WERI-Rb-1 (cell line): ENCODE data around the gene SMG7.

Experiments used
- DNase-seq: peaks from one replicate; pipeline ENCODE4 v3.0.0-alpha.2; 2020
- H3K27ac ChIP-seq: fragments of 250-450 bp; sonication (Bioruptor Pico); 2 replicates; pipeline ENCODE4 v1.5.1; 2020; ENCODE audit warnings: mild to moderate bottlenecking, moderate library complexity
- H3K27me3 ChIP-seq: fragments of 250-450 bp; sonication (Bioruptor Pico); 2 replicates; pipeline ENCODE4 v1.5.1; 2021; ENCODE audit warnings: mild to moderate bottlenecking, low read depth, moderate library complexity; ENCODE audit not compliant: insufficient read depth, severe bottlenecking
- H3K36me3 ChIP-seq: fragments of 250-450 bp; sonication (Bioruptor Pico); 2 replicates; pipeline ENCODE4 v1.5.1; 2020; ENCODE audit warnings: mild to moderate bottlenecking, moderate library complexity
- H3K4me3 ChIP-seq: 2 replicates; pipeline ENCODE4 v1.5.1; 2011; ENCODE audit warnings: low read depth, mild to moderate bottlenecking, control low read depth, low read length
- H3K9me3 ChIP-seq: fragments of 250-450 bp; sonication (Bioruptor Pico); 2 replicates; pipeline ENCODE4 v1.5.1; 2021; ENCODE audit warnings: mild to moderate bottlenecking, moderate library complexity; ENCODE audit not compliant: severe bottlenecking
- CTCF ChIP-seq: IDR thresholded peaks from 2 replicates; pipeline ENCODE4 v1.5.1; 2011; ENCODE audit warnings: low read depth, mild to moderate bottlenecking, control low read depth, inconsistent platforms, low read length

The SMG7 gene

GRCh38 chr1:183493540-183494245 lies 21.4 kb downstream of the SMG7 start:
- no peak overlapping the region for H3K27ac ChIP-seq
- no peaks in the 10 kb centered on the region for H3K36me3 ChIP-seq
- H3K4me3 ChIP-seq: no peak overlapping the region
- DNase-seq: no peak
- no peak for TF ChIP-seq CTCF
- H3K27me3 ChIP-seq: no peaks in the 10 kb centered on the region
- no peaks in the 10 kb centered on the region for H3K9me3 ChIP-seq

GRCh38 chr1:183495420-183495819 lies 23.1 kb downstream of the SMG7 start:
- Histone ChIP-seq H3K9me3 (no peaks in the 10 kb centered on the region), H3K36me3 (no peaks in the 10 kb centered on the region), H3K27ac (no peak overlapping the region), H3K4me3 (no peak overlapping the region), H3K27me3 (no peaks in the 10 kb centered on the region)
- no peak for DNase-seq
- no peak for TF ChIP-seq CTCF

GRCh38 chr1:183497218-183497617 lies 24.9 kb downstream of the SMG7 start:
- no peaks in the 10 kb centered on the region for H3K27me3 ChIP-seq
- H3K9me3 ChIP-seq: no peaks in the 10 kb centered on the region
- TF ChIP-seq CTCF: no peak
- DNase-seq: no peak
- H3K27ac ChIP-seq: no peak overlapping the region
- no peaks in the 10 kb centered on the region for H3K36me3 ChIP-seq
- no peak overlapping the region for H3K4me3 ChIP-seq

GRCh38 chr1:183498342-183498991 lies 26.2 kb downstream of the SMG7 start:
- no peak overlapping the region for H3K27ac ChIP-seq
- no peak for DNase-seq
- H3K4me3 ChIP-seq: no peak overlapping the region
- H3K9me3 ChIP-seq: no peaks in the 10 kb centered on the region
- H3K27me3 ChIP-seq: no peaks in the 10 kb centered on the region
- H3K36me3 ChIP-seq: no peaks in the 10 kb centered on the region
- no peak for TF ChIP-seq CTCF

GRCh38 chr1:183505454-183506089 lies 33.3 kb downstream of the SMG7 start:
- no peak for TF ChIP-seq CTCF
- H3K4me3 ChIP-seq: no peak overlapping the region
- no peaks in the 10 kb centered on the region for H3K27me3 ChIP-seq
- no peak overlapping the region for H3K27ac ChIP-seq
- H3K36me3 ChIP-seq: no peaks in the 10 kb centered on the region
- H3K9me3 ChIP-seq: no peaks in the 10 kb centered on the region
- DNase-seq: no peak
